Panc1 (cell line): ENCODE data around the gene FAM229B. TPM values are rescaled to one million over a fixed set of nuclear protein-coding genes. Genes with fewer than 3 reads are reported as not detected.

Experiments used
- ATAC-seq: fragments of 200-7000 bp; cut with Tn5 transposase; 2 replicates; pipeline ENCODE4 v1.9.1; 2020; ENCODE audit warnings: mild to moderate bottlenecking, moderate library complexity
- BruUV-seq: library from RNA; stranded (reverse); fragments of 400-500 nt; replicated peaks from 2 replicates; lab custom pipeline; 2021; lab: Mats Ljungman, UMichigan
- CTCF ChIA-PET: fragments of 300-600 bp; sonication (Branson Sonifier 250); formaldehyde crosslinking; loops from one replicate; lab custom pipeline; 2022; ENCODE audit warnings: antibody characterized with exemption; lab: Charles Lee
- POLR2A ChIA-PET: fragments of 300-600 bp; sonication (Branson Sonifier 250); formaldehyde crosslinking; loops from one replicate; lab custom pipeline; 2022; ENCODE audit warnings: antibody characterized with exemption; lab: Charles Lee
- DNase-seq: peaks from one replicate; pipeline ENCODE4 v3.0.0-alpha.2; 2010; ENCODE audit warnings: low read depth, low spot score
- H3K27ac ChIP-seq: 2 replicates; pipeline ENCODE4 v1.5.1; 2011; ENCODE audit warnings: mild to moderate bottlenecking, low read length, inconsistent platforms
- H3K27me3 ChIP-seq: fragments of 200-500 bp; sonication (Bioruptor generic); 2 replicates; pipeline ENCODE4 v1.6.0; 2014; ENCODE audit warnings: low read length, inconsistent platforms; ENCODE audit not compliant: control insufficient read depth, insufficient read depth
- H3K36me3 ChIP-seq: fragments of 200-500 bp; sonication (Bioruptor generic); 2 replicates; pipeline ENCODE4 v1.5.1; 2014; ENCODE audit warnings: inconsistent platforms, mild to moderate bottlenecking, low read length, moderate library complexity; ENCODE audit not compliant: control insufficient read depth, insufficient read depth
- H3K4me1 ChIP-seq: 2 replicates; pipeline ENCODE4 v1.5.1; 2011; ENCODE audit warnings: inconsistent platforms, mild to moderate bottlenecking, low read length, moderate library complexity; ENCODE audit not compliant: control insufficient read depth, insufficient read depth
- H3K4me3 ChIP-seq, 2 experiments: 2 replicates each; pipeline ENCODE4 v1.5.1; 2011 to 2012; ENCODE audit warnings: low read depth in 2 of 2, low read length in 2 of 2, mild to moderate bottlenecking in 2 of 2, inconsistent platforms in 1 of 2, moderate library complexity in 1 of 2
- H3K9me3 ChIP-seq: fragments of 200-500 bp; sonication (Bioruptor generic); 2 replicates; pipeline ENCODE4 v1.5.1; 2014; ENCODE audit warnings: low read depth, mild to moderate bottlenecking, inconsistent platforms, low read length, moderate library complexity; ENCODE audit not compliant: control insufficient read depth, insufficient read depth
- POLR2AphosphoS5 ChIP-seq: IDR thresholded peaks from 2 replicates; pipeline ENCODE4 v1.6.1; 2012; ENCODE audit warnings: mild to moderate bottlenecking, low read depth, low read length, moderate library complexity
- REST ChIP-seq, 2 experiments: IDR thresholded peaks; 2 replicates each; pipeline ENCODE4 v1.6.1; 2011 to 2012; ENCODE audit warnings: low read depth in 2 of 2, control low read depth in 1 of 2, low read length in 1 of 2, mild to moderate bottlenecking in 1 of 2, moderate library complexity in 1 of 2; ENCODE audit not compliant: insufficient read depth in 1 of 2
- SIN3A ChIP-seq: IDR thresholded peaks from 2 replicates; pipeline ENCODE4 v1.6.1; 2012; ENCODE audit warnings: low read depth, mild to moderate bottlenecking, low read length, moderate library complexity, borderline replicate concordance; ENCODE audit not compliant: insufficient read depth
- TCF7L2 ChIP-seq: IDR thresholded peaks from 2 replicates; pipeline ENCODE4 v1.6.1; 2011; ENCODE audit warnings: mild to moderate bottlenecking, low read depth, low read length, inconsistent platforms
- in situ Hi-C: cut with HindIII; loops from 2 replicates; pipeline ENCODE4 v1.10.0; 2016; ENCODE audit warnings: low sequenced_read_pairs, low pct_unique_long_range_greater_than_20kb
- intact Hi-C: fragments of 100-400 bp; cut with micrococcal nuclease; formaldehyde crosslinking; loops from one replicate; pipeline ENCODE4 v1.10.0; 2022; ENCODE audit not compliant: unreplicated experiment
- total RNA-seq: library from RNA; stranded (reverse); gene quantifications from one replicate; pipeline ENCODE4 v1.2.1, GENCODE V29; 2021; ENCODE audit not compliant: unreplicated experiment
- TF ChIP-seq, protein P1 (sequence below): fragments of 450-650 bp; IDR thresholded peaks from 2 replicates; pipeline ENCODE4 v1.5.1; 2017; ENCODE audit warnings: mild to moderate bottlenecking

FAM229B gene
- total RNA-seq, 1 experiment from 2014 or later, result 12.0 TPM

DNA sequence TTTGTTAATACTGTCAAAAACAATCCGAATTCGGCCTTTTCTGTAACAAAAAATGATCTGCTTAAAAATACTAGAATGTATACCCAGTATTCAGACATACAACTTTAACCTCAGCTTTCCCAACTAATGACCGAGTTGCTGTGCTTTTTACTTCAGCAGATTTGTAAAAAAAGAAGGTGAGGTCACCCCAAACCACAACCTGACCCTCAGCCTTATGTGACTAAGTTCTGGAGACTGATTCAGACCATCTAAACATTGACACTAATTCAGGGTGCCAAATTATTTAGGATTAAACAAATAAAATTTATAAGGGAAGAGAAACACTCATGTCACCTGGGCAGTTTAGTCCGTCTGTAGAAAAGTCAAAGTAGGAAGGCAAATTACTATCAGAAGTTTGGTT, 25.8 kb upstream of the FAM229B start:
- intact Hi-C loops, result no loop called here
- ChIA-PET CTCF (interaction anchor here (1.2 kb wide), 1 partner anchor 11 kb away, joined by 3 read pairs; no protein-coding TSS in a partner anchor), POLR2A (no interaction called here)
- no peak for TF ChIP-seq TCF7L2
- Histone ChIP-seq H3K27ac (no peak overlapping the region), H3K4me1 (no peaks in the 10 kb centered on the region), H3K9me3 (no peaks in the 10 kb centered on the region), H3K27me3 (no peaks in the 10 kb centered on the region), H3K4me3 (no peak overlapping the region), H3K36me3 (no peaks in the 10 kb centered on the region)
- in situ Hi-C loops, result no loop called here
- DNase-seq (no peak), ATAC-seq (no peak)
- no TSS peak for BruUV-seq

DNA sequence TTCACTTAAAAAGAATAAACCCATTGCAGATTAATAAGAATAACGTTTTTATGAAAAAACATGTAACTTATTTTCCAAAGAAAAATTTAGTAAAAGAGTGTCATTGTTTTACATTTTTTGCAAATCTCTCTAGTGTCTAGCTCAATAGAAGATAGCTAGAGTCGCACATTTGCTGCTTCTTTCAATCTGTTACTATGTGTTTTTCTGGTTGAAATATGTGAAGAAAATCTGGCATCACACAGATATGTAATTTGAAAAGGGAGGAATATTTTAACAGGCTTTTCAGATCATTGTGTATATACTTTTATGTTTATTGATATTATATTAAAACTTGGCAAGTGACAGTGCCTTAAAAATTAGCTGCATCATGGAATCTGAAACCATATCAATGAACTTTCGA, 24.4 kb upstream of the FAM229B start:
- TF ChIP-seq REST (IDR thresholded peaks at IDR 0.05; ENCODE audit: insufficient read depth in 1 of 2, low read depth in 2 of 2, low read length in 1 of 2) (no peak), SIN3A (no peak), TCF7L2 (no peak), POLR2AphosphoS5 (no peak)
- TF ChIP-seq, protein P1, sequence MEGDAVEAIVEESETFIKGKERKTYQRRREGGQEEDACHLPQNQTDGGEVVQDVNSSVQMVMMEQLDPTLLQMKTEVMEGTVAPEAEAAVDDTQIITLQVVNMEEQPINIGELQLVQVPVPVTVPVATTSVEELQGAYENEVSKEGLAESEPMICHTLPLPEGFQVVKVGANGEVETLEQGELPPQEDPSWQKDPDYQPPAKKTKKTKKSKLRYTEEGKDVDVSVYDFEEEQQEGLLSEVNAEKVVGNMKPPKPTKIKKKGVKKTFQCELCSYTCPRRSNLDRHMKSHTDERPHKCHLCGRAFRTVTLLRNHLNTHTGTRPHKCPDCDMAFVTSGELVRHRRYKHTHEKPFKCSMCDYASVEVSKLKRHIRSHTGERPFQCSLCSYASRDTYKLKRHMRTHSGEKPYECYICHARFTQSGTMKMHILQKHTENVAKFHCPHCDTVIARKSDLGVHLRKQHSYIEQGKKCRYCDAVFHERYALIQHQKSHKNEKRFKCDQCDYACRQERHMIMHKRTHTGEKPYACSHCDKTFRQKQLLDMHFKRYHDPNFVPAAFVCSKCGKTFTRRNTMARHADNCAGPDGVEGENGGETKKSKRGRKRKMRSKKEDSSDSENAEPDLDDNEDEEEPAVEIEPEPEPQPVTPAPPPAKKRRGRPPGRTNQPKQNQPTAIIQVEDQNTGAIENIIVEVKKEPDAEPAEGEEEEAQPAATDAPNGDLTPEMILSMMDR, result no peak
- ATAC-seq, result no peak
- ChIA-PET POLR2A (no interaction called here), CTCF (no interaction called here)
- no peaks in the 10 kb centered on the region for H3K36me3 ChIP-seq
- in situ Hi-C loops, result no loop called here
- H3K4me1 ChIP-seq, result no peaks in the 10 kb centered on the region
- H3K27ac ChIP-seq, result no peak overlapping the region
- no TSS peak for BruUV-seq
- no peak overlapping the region for H3K4me3 ChIP-seq
- H3K9me3 ChIP-seq, result no peaks in the 10 kb centered on the region
- intact Hi-C loops, result no loop called here
- no peaks in the 10 kb centered on the region for H3K27me3 ChIP-seq
- no peak for DNase-seq

GRCh38 chr6:112065426-112065986, 21.9 kb upstream of the FAM229B start:
- CTCF ChIA-PET, result no interaction called here
- no TSS peak for BruUV-seq

More at GRCh38 chr6:112065426-112065986, 21.9 kb upstream of the FAM229B start:
- no peaks in the 10 kb centered on the region for H3K9me3 ChIP-seq
- 0 out of 2 replicates have a peak, but pooled peaks cover 2% of the 10 kb centered on the region for H3K36me3 ChIP-seq
- no peak overlapping the region for H3K4me3 ChIP-seq
- no peak overlapping the region for H3K27ac ChIP-seq
- H3K27me3 ChIP-seq, result no peaks in the 10 kb centered on the region
- intact Hi-C loops, result no loop called here
- ATAC-seq (no peak), DNase-seq (no peak)
- no peak for TF ChIP-seq POLR2AphosphoS5
- no peak for TF ChIP-seq TCF7L2
- TF ChIP-seq, protein P1, result no peak
- TF ChIP-seq REST (IDR thresholded peaks at IDR 0.05; ENCODE audit: insufficient read depth in 1 of 2, low read depth in 2 of 2, low read length in 1 of 2), result no peak
- TF ChIP-seq SIN3A, result no peak
- H3K4me1 ChIP-seq, result no peaks in the 10 kb centered on the region
- in situ Hi-C loops, result no loop called here
- POLR2A ChIA-PET, result no interaction called here
